Liver (tissue), 9 donors: ENCODE measurements around the gene PFN3. TPM values are rescaled to one million over a fixed set of nuclear protein-coding genes. Genes with fewer than 3 reads are reported as not detected.
A peak's percentile ranks its signal among the peaks of the same experiment; 100 is the strongest.

Experiments
- DNase-seq: peaks from one replicate; pipeline ENCODE4 v3.0.0-alpha.2; 2017; ENCODE audit warnings: low spot score
- H3K27ac ChIP-seq, 2 donors: one replicate each; pipeline ENCODE4 v1.7.0; 2013; ENCODE audit warnings: inconsistent platforms in 2 of 2, low read length in 2 of 2, control low read depth in 1 of 2, low read depth in 1 of 2, mild to moderate bottlenecking in 1 of 2
- H3K27me3 ChIP-seq, 4 donors: one replicate each; pipeline versions ENCODE4 v1.6.1 to v1.7.0; 2013; ENCODE audit warnings: low read length in 3 of 4, inconsistent platforms in 1 of 4, mild to moderate bottlenecking in 1 of 4, moderate library complexity in 1 of 4; ENCODE audit not compliant: control insufficient read depth in 4 of 4, insufficient read depth in 4 of 4
- H3K36me3 ChIP-seq, 4 donors: one replicate each; pipeline versions ENCODE4 v1.6.1 to v1.7.0; 2013; ENCODE audit warnings: low read length in 3 of 4, mild to moderate bottlenecking in 3 of 4, low read depth in 1 of 4, moderate library complexity in 1 of 4; ENCODE audit not compliant: control insufficient read depth in 4 of 4, insufficient read depth in 3 of 4
- H3K4me1 ChIP-seq, 4 donors: one replicate each; pipeline versions ENCODE4 v1.6.1 to v1.7.0; 2013; ENCODE audit warnings: low read length in 3 of 4, mild to moderate bottlenecking in 3 of 4, moderate library complexity in 1 of 4; ENCODE audit not compliant: control insufficient read depth in 4 of 4, insufficient read depth in 4 of 4
- H3K4me3 ChIP-seq, 3 donors: one replicate each; pipeline versions ENCODE4 v1.6.1 to v1.7.0; 2013; ENCODE audit warnings: low read length in 3 of 3, control low read depth in 1 of 3, low read depth in 1 of 3, mild to moderate bottlenecking in 1 of 3
- H3K9ac ChIP-seq, 2 donors: one replicate each; pipeline ENCODE4 v1.7.0; 2013; ENCODE audit warnings: low read length in 2 of 2, mild to moderate bottlenecking in 2 of 2, moderate library complexity in 2 of 2, control low read depth in 1 of 2, low read depth in 1 of 2
- H3K9me3 ChIP-seq, 4 donors: one replicate each; pipeline versions ENCODE4 v1.6.1 to v1.7.0; 2013; ENCODE audit warnings: low read length in 3 of 4; ENCODE audit not compliant: control insufficient read depth in 4 of 4
- EGR1 ChIP-seq, 2 donors: IDR thresholded peaks; 2 replicates each; pipeline ENCODE4 v1.6.1; 2016 to 2018; ENCODE audit warnings: antibody characterized with exemption in 2 of 2, low read depth in 2 of 2
- FOXA1 ChIP-seq: IDR thresholded peaks from 2 replicates; pipeline ENCODE4 v1.6.1; 2016; ENCODE audit warnings: antibody characterized with exemption
- FOXA2 ChIP-seq: IDR thresholded peaks from 2 replicates; pipeline ENCODE4 v1.6.1; 2016; ENCODE audit warnings: antibody characterized with exemption
- GABPA ChIP-seq, 2 donors: IDR thresholded peaks in 1 of 2; conservative IDR thresholded peaks in 1 of 2; 2 replicates each; pipeline ENCODE4 v1.6.1; 2016; ENCODE audit warnings: antibody characterized with exemption in 2 of 2, mild to moderate bottlenecking in 1 of 2, moderate library complexity in 1 of 2
- HNF4A ChIP-seq, 2 donors: conservative IDR thresholded peaks; 2 replicates each; pipeline ENCODE4 v1.6.1; 2016; ENCODE audit warnings: antibody characterized with exemption in 2 of 2, mild to moderate bottlenecking in 2 of 2
- HNF4G ChIP-seq: IDR thresholded peaks from 2 replicates; pipeline ENCODE4 v1.6.1; 2016; ENCODE audit warnings: antibody characterized with exemption
- JUND ChIP-seq, 2 donors: IDR thresholded peaks; 2 replicates each; pipeline ENCODE4 v1.6.1; 2016; ENCODE audit warnings: antibody characterized with exemption in 2 of 2
- NR2F2 ChIP-seq: IDR thresholded peaks from 2 replicates; pipeline ENCODE4 v1.6.1; 2016; ENCODE audit warnings: antibody characterized with exemption
- RAD21 ChIP-seq, 2 donors: IDR thresholded peaks; 2 replicates each; pipeline ENCODE4 v1.6.1; 2016; ENCODE audit warnings: antibody characterized with exemption in 2 of 2, mild to moderate bottlenecking in 2 of 2
- RXRA ChIP-seq, 2 donors: IDR thresholded peaks; 2 replicates each; pipeline ENCODE4 v1.6.1; 2017 to 2018; ENCODE audit warnings: antibody characterized with exemption in 2 of 2, mild to moderate bottlenecking in 1 of 2
- SP1 ChIP-seq: IDR thresholded peaks from 2 replicates; pipeline ENCODE4 v1.6.1; 2018; ENCODE audit warnings: antibody characterized with exemption, mild to moderate bottlenecking
- TAF1 ChIP-seq: conservative IDR thresholded peaks from 2 replicates; pipeline ENCODE4 v1.6.1; 2016; ENCODE audit warnings: antibody characterized with exemption, mild to moderate bottlenecking
- YY1 ChIP-seq: IDR thresholded peaks from 2 replicates; pipeline ENCODE4 v1.6.1; 2016; ENCODE audit warnings: antibody characterized with exemption, mild to moderate bottlenecking
- WGBS: extraction: QIAGEN DNeasy Blood & Tissue Kit; methylation state at CpG from one replicate; pipeline ENCODE4 v1.1.7; 2013; 5-methylcytosine and 5-hydroxymethylcytosine counted together
- polyA plus RNA-seq, 2 donors: library from polyadenylated mRNA; stranded (reverse) in 1 of 2; unstranded in 1 of 2; fragments of 200-250 nt in 1 of 2; fragments of >200 nt in 1 of 2; fragmentation: Nextera tagmentation in 1 of 2; extraction: Ambion mirVana in 1 of 2; gene quantifications; one replicate each; pipeline versions ENCODE4 v1.2.1 to v1.2.3, GENCODE V29; 2013 to 2015
- total RNA-seq, 2 donors: library from RNA; depleted of rRNA; stranded (reverse); fragments of >200 nt; gene quantifications; one replicate each; pipeline ENCODE4 v1.2.3, GENCODE V29; 2014
- TF ChIP-seq, protein P1 (sequence below): IDR thresholded peaks from 2 replicates; pipeline ENCODE4 v1.6.1; 2016; ENCODE audit warnings: antibody characterized with exemption
- TF ChIP-seq, protein P2 (sequence below): IDR thresholded peaks from 2 replicates; pipeline ENCODE4 v1.6.1; 2016; ENCODE audit warnings: antibody characterized with exemption
- TF ChIP-seq, protein P3 (sequence below): IDR thresholded peaks from 2 replicates; pipeline ENCODE4 v1.6.1; 2016; ENCODE audit warnings: antibody characterized with exemption, mild to moderate bottlenecking
- TF ChIP-seq, protein P4 (sequence below): IDR thresholded peaks from 2 replicates; pipeline ENCODE4 v1.6.1; 2016; ENCODE audit warnings: antibody characterized with exemption
- TF ChIP-seq, protein P5 (sequence below): fragments of 150-350 bp; IDR thresholded peaks from 2 replicates; pipeline ENCODE4 v1.5.1; 2017; ENCODE audit warnings: improper control_type of control experiment, low read depth, low read length; ENCODE audit not compliant: missing input control
- donor health status: healthy.
- donor health status: healthy.
- donor health status: healthy.
- donor health status: healthy.
- donor health status: healthy.

The PFN3 gene
- total and polyA plus RNA-seq, 4 donors = not detected

DNA sequence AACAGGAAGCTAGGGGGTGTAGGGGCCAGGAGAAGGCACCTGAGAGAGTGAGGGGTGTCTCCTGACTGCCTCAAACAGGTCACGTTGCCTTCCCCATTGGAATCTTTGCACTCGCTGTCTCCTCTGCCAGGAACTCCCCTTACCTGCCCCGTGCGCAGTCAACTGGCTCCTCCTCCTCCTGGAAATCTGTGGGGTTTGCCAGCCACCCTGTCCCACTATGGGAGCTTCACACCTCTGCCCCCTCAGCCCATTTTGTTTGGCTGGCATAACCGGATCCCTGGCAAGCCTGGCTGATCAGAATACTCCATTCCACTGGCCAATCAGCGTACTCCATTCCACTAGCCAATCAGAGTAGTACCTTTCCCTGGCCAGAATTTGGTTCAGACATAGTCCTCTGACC is 26.7 kb downstream of the PFN3 start:
- 35% methylated on average over 6 of the region's 6 CpGs for WGBS
- no peaks in the 10 kb centered on the region for H3K36me3 ChIP-seq
- no peaks in the 10 kb centered on the region for H3K27me3 ChIP-seq
- H3K9me3 ChIP-seq = no peaks in the 10 kb centered on the region
- H3K4me1 ChIP-seq = peaks cover 35 to 81% (median 60%) of the 10 kb centered on the region in 4 donors
- no peak overlapping the region for H3K4me3 ChIP-seq
- TF ChIP-seq NR2F2 (no peak), RXRA (IDR thresholded peaks at IDR 0.05) (peak; percentile 70 to 80), TAF1 (no peak), JUND (IDR thresholded peaks at IDR 0.05) (peak in 1 of 2 donors; percentile 32), GABPA (IDR thresholded peaks at IDR 0.05 in 1 of 2, conservative IDR thresholded peaks at IDR 0.05 in 1 of 2) (peak in 1 of 2 donors; percentile 54), FOXA2 (peak; percentile 10), RAD21 (IDR thresholded peaks at IDR 0.05) (peak in 1 of 2 donors; percentile 21), FOXA1 (peak; percentile 31), SP1 (peak; percentile 74), EGR1 (IDR thresholded peaks at IDR 0.05; ENCODE audit: low read depth in 2 of 2) (peak in 1 of 2 donors; percentile 70), HNF4G (no peak), YY1 (peak; percentile 92), HNF4A (conservative IDR thresholded peaks at IDR 0.05) (peak; percentile 53 to 77)
- TF ChIP-seq, protein P1, sequence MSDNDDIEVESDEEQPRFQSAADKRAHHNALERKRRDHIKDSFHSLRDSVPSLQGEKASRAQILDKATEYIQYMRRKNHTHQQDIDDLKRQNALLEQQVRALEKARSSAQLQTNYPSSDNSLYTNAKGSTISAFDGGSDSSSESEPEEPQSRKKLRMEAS = peak; percentile 76
- TF ChIP-seq, protein P2, sequence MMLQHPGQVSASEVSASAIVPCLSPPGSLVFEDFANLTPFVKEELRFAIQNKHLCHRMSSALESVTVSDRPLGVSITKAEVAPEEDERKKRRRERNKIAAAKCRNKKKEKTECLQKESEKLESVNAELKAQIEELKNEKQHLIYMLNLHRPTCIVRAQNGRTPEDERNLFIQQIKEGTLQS = no peak
- TF ChIP-seq, protein P3, sequence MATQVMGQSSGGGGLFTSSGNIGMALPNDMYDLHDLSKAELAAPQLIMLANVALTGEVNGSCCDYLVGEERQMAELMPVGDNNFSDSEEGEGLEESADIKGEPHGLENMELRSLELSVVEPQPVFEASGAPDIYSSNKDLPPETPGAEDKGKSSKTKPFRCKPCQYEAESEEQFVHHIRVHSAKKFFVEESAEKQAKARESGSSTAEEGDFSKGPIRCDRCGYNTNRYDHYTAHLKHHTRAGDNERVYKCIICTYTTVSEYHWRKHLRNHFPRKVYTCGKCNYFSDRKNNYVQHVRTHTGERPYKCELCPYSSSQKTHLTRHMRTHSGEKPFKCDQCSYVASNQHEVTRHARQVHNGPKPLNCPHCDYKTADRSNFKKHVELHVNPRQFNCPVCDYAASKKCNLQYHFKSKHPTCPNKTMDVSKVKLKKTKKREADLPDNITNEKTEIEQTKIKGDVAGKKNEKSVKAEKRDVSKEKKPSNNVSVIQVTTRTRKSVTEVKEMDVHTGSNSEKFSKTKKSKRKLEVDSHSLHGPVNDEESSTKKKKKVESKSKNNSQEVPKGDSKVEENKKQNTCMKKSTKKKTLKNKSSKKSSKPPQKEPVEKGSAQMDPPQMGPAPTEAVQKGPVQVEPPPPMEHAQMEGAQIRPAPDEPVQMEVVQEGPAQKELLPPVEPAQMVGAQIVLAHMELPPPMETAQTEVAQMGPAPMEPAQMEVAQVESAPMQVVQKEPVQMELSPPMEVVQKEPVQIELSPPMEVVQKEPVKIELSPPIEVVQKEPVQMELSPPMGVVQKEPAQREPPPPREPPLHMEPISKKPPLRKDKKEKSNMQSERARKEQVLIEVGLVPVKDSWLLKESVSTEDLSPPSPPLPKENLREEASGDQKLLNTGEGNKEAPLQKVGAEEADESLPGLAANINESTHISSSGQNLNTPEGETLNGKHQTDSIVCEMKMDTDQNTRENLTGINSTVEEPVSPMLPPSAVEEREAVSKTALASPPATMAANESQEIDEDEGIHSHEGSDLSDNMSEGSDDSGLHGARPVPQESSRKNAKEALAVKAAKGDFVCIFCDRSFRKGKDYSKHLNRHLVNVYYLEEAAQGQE = peak; percentile 76
- TF ChIP-seq, protein P4, sequence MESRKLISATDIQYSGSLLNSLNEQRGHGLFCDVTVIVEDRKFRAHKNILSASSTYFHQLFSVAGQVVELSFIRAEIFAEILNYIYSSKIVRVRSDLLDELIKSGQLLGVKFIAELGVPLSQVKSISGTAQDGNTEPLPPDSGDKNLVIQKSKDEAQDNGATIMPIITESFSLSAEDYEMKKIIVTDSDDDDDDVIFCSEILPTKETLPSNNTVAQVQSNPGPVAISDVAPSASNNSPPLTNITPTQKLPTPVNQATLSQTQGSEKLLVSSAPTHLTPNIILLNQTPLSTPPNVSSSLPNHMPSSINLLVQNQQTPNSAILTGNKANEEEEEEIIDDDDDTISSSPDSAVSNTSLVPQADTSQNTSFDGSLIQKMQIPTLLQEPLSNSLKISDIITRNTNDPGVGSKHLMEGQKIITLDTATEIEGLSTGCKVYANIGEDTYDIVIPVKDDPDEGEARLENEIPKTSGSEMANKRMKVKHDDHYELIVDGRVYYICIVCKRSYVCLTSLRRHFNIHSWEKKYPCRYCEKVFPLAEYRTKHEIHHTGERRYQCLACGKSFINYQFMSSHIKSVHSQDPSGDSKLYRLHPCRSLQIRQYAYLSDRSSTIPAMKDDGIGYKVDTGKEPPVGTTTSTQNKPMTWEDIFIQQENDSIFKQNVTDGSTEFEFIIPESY = peak; percentile 55
- TF ChIP-seq, protein P5, sequence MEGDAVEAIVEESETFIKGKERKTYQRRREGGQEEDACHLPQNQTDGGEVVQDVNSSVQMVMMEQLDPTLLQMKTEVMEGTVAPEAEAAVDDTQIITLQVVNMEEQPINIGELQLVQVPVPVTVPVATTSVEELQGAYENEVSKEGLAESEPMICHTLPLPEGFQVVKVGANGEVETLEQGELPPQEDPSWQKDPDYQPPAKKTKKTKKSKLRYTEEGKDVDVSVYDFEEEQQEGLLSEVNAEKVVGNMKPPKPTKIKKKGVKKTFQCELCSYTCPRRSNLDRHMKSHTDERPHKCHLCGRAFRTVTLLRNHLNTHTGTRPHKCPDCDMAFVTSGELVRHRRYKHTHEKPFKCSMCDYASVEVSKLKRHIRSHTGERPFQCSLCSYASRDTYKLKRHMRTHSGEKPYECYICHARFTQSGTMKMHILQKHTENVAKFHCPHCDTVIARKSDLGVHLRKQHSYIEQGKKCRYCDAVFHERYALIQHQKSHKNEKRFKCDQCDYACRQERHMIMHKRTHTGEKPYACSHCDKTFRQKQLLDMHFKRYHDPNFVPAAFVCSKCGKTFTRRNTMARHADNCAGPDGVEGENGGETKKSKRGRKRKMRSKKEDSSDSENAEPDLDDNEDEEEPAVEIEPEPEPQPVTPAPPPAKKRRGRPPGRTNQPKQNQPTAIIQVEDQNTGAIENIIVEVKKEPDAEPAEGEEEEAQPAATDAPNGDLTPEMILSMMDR = peak; percentile 6
- peak overlapping the region; percentile 74 to 75 for H3K27ac ChIP-seq
- no peak overlapping the region for H3K9ac ChIP-seq
- no peak for DNase-seq
